Gastroesophageal sphincter (tissue), 4 donors: Measurements from ENCODE around the gene EMC10. TPM values are rescaled to one million over a fixed set of nuclear protein-coding genes. Genes with fewer than 3 reads are reported as not detected.

Experiments
- ATAC-seq: fragments of 150-250 bp; one replicate; pipeline ENCODE4 v1.9.1; 2016; ENCODE audit warnings: mild to moderate bottlenecking, moderate library complexity
- H3K27ac ChIP-seq, 4 donors: fragments of 200-600 bp; sonication (generic) in 3 of 4; 1 replicate in 3 of 4; 2 replicates in 1 of 4; pipeline ENCODE4 v1.5.1; 2016 to 2019
- H3K27me3 ChIP-seq: fragments of 200-600 bp; sonication (generic); one replicate; pipeline ENCODE4 v1.5.1; 2019
- H3K36me3 ChIP-seq, 2 donors: fragments of 200-600 bp; sonication (generic); one replicate each; pipeline ENCODE4 v1.5.1; 2019; ENCODE audit warnings: control low read depth in 1 of 2
- H3K4me1 ChIP-seq, 3 donors: fragments of 200-600 bp; sonication (generic); 1 replicate in 2 of 3; 2 replicates in 1 of 3; pipeline ENCODE4 v1.5.1; 2016 to 2019; ENCODE audit warnings: control low read depth in 2 of 3
- H3K4me3 ChIP-seq, 2 donors: fragments of 200-600 bp; sonication (generic); one replicate each; pipeline ENCODE4 v1.5.1; 2019; ENCODE audit warnings: mild to moderate bottlenecking in 1 of 2, moderate library complexity in 1 of 2
- H3K9me3 ChIP-seq, 3 donors: fragments of 200-600 bp; sonication (generic); one replicate each; pipeline ENCODE4 v1.5.1; 2017 to 2019; ENCODE audit warnings: control low read depth in 2 of 3
- CTCF ChIP-seq, 4 experiments: fragments of 200-600 bp in 2 of 4; fragments of 450-650 bp in 2 of 4; sonication (generic) in 1 of 4; IDR thresholded peaks; one replicate each; pipeline ENCODE4 v1.5.1; 2017 to 2019; ENCODE audit warnings: antibody characterized with exemption in 4 of 4, mild to moderate bottlenecking in 2 of 4, moderate library complexity in 2 of 4
- EP300 ChIP-seq: sonication (generic); formaldehyde crosslinking; IDR thresholded peaks from one replicate; pipeline ENCODE4 v1.6.1; 2017; ENCODE audit warnings: antibody characterized with exemption, mild to moderate bottlenecking
- POLR2A ChIP-seq, 2 donors: fragments of 450-650 bp; IDR thresholded peaks; one replicate each; pipeline ENCODE4 v1.6.1; 2017; ENCODE audit warnings: antibody characterized with exemption in 2 of 2, mild to moderate bottlenecking in 2 of 2, moderate library complexity in 1 of 2
- POLR2AphosphoS5 ChIP-seq: sonication (generic); formaldehyde crosslinking; IDR thresholded peaks from one replicate; pipeline ENCODE4 v1.6.1; 2017; ENCODE audit warnings: antibody characterized with exemption
- WGBS, 2 donors: methylation state at CpG; one replicate each; pipeline ENCODE4 v1.1.5; 2018; ENCODE audit warnings: low coverage in 1 of 2; 5-methylcytosine and 5-hydroxymethylcytosine counted together
- total RNA-seq, 4 donors: library from RNA; depleted of rRNA; stranded (reverse); fragments of >200 nt; gene quantifications; one replicate each; pipeline ENCODE4 v1.1.0, GENCODE V29; 2016

Gene EMC10
- total RNA-seq, 4 donors from 2014 or later: 55.5 to 75.9 (median 71.5) TPM

GRCh38 chr19:50493171-50493570, 16.9 kb downstream of the EMC10 start:
- Histone ChIP-seq H3K4me1 (no peaks in the 10 kb centered on the region), H3K36me3 (peaks cover 0 to 7% of the 10 kb centered on the region in 2 donors), H3K4me3 (no peak overlapping the region), H3K27ac (no peak overlapping the region), H3K27me3 (peaks cover 31% of the 10 kb centered on the region), H3K9me3 (no peaks in the 10 kb centered on the region)
- no peak for ATAC-seq
- WGBS, 2 donors: 51 to 52% methylated on average over 4 to 5 of the region's 8 CpGs
- TF ChIP-seq CTCF (IDR thresholded peaks at IDR 0.05): no peak
- TF ChIP-seq POLR2A (IDR thresholded peaks at IDR 0.05): no peak
- TF ChIP-seq POLR2AphosphoS5: no peak
- no peak for TF ChIP-seq EP300

- Histone ChIP-seq H3K27me3 (peaks cover 20% of the 10 kb centered on the region), H3K27ac (no peak overlapping the region), H3K4me3 (no peak overlapping the region), H3K36me3 (peaks cover 0 to 7% of the 10 kb centered on the region in 2 donors), H3K4me1 (no peaks in the 10 kb centered on the region), H3K9me3 (no peaks in the 10 kb centered on the region)
- WGBS, 2 donors: 46% methylated on average over 5 to 6 of the region's 7 CpGs
- no peak for TF ChIP-seq CTCF (IDR thresholded peaks at IDR 0.05)
- TF ChIP-seq POLR2AphosphoS5: no peak
- no peak for TF ChIP-seq EP300
- no peak for TF ChIP-seq POLR2A (IDR thresholded peaks at IDR 0.05)
- ATAC-seq: no peak
These were observed 18.1 kb downstream of the EMC10 start for GRCh38 chr19:50494186-50495019.

- WGBS, 2 donors: 78 to 96% methylated on average over 4 to 5 of the region's 5 CpGs
- ATAC-seq: no peak
- Histone ChIP-seq H3K27ac (no peak overlapping the region), H3K4me3 (no peak overlapping the region), H3K4me1 (peaks cover 0 to under 1% (median 0%) of the 10 kb centered on the region in 3 donors), H3K36me3 (peaks cover 0 to 5% of the 10 kb centered on the region in 2 donors), H3K9me3 (no peaks in the 10 kb centered on the region), H3K27me3 (peaks cover 13% of the 10 kb centered on the region)
- no peak for TF ChIP-seq POLR2A (IDR thresholded peaks at IDR 0.05)
- no peak for TF ChIP-seq POLR2AphosphoS5
- no peak for TF ChIP-seq EP300
- TF ChIP-seq CTCF (IDR thresholded peaks at IDR 0.05): no peak
These were observed 18.8 kb downstream of the EMC10 start for GRCh38 chr19:50495020-50495531.

GRCh38 chr19:50496189-50497021, 20.1 kb downstream of the EMC10 start:
- WGBS, 2 donors: 61 to 81% methylated on average over 12 to 21 of the region's 30 CpGs

More at GRCh38 chr19:50496189-50497021, 20.1 kb downstream of the EMC10 start:
- no peak overlapping the region for H3K4me3 ChIP-seq
- H3K27ac ChIP-seq: no peak overlapping the region
- TF ChIP-seq EP300 (no peak), CTCF (IDR thresholded peaks at IDR 0.05) (no peak), POLR2AphosphoS5 (no peak), POLR2A (IDR thresholded peaks at IDR 0.05) (no peak)
- peak; percentile 25 for ATAC-seq
- H3K36me3 ChIP-seq: no peaks in the 10 kb centered on the region
- H3K9me3 ChIP-seq: no peaks in the 10 kb centered on the region
- H3K4me1 ChIP-seq: peaks cover 0 to 14% (median 0%) of the 10 kb centered on the region in 3 donors
- peaks cover under 1% of the 10 kb centered on the region for H3K27me3 ChIP-seq
